Left ventricle myocardium inferior (tissue), 1 donor: Measurements from ENCODE around the gene DOCK3. TPM values are rescaled to one million over a fixed set of nuclear protein-coding genes. Genes with fewer than 3 reads are reported as not detected.

Experiments used
- DNase-seq: peaks from one replicate; pipeline ENCODE4 v3.0.0-alpha.2; 2020
- H3K27ac ChIP-seq: fragments of 200-600 bp; replicated peaks from 2 replicates; pipeline ENCODE4 v1.8.0; 2021
- H3K27me3 ChIP-seq: fragments of 200-600 bp; 2 replicates; pipeline ENCODE4 v1.8.0; 2021; ENCODE audit warnings: low read depth
- H3K36me3 ChIP-seq: fragments of 200-600 bp; 2 replicates; pipeline ENCODE4 v1.8.0; 2021
- H3K4me1 ChIP-seq: fragments of 200-600 bp; 2 replicates; pipeline ENCODE4 v1.8.0; 2021
- H3K4me3 ChIP-seq: fragments of 200-600 bp; 2 replicates; pipeline ENCODE4 v1.8.0; 2021; ENCODE audit warnings: mild to moderate bottlenecking, moderate library complexity
- H3K9me3 ChIP-seq: fragments of 200-600 bp; replicated peaks from 2 replicates; pipeline ENCODE4 v1.8.0; 2021
- intact Hi-C: fragments of 100-400 bp; cut with micrococcal nuclease; formaldehyde crosslinking; loops from one replicate; pipeline ENCODE4 v1.11.0; 2022
- total RNA-seq: library from RNA; stranded (reverse); fragmentation: NEBNext Ultra II Directional; extraction: Animal tissue kit (Norgen Biotek cat#: 25700); gene quantifications from one replicate; pipeline ENCODE4 v1.2.1, GENCODE V29; 2021
- TF ChIP-seq, protein P1 (sequence below): fragments of 200-600 bp; IDR thresholded peaks from 2 replicates; pipeline ENCODE4 v1.8.0; 2021; ENCODE audit warnings: antibody characterized with exemption, mild to moderate bottlenecking, borderline replicate concordance
- donor health status: DM: no; HTN: yes; CAD: no; lungs with severe emphysema.

DOCK3 gene
- total RNA-seq, 1 donor from 2014 or later = 3.9 TPM

GRCh38 chr3:51350751-51351150, 676.0 kb downstream of the DOCK3 start:
- no peaks in the 10 kb centered on the region for H3K36me3 ChIP-seq
- intact Hi-C loops = no loop called here
- no peaks in the 10 kb centered on the region for H3K4me1 ChIP-seq
- no peak overlapping the region for H3K27ac ChIP-seq
- no peak overlapping the region for H3K4me3 ChIP-seq
- no peaks in the 10 kb centered on the region for H3K27me3 ChIP-seq
- no peak for DNase-seq
- TF ChIP-seq, protein P1, sequence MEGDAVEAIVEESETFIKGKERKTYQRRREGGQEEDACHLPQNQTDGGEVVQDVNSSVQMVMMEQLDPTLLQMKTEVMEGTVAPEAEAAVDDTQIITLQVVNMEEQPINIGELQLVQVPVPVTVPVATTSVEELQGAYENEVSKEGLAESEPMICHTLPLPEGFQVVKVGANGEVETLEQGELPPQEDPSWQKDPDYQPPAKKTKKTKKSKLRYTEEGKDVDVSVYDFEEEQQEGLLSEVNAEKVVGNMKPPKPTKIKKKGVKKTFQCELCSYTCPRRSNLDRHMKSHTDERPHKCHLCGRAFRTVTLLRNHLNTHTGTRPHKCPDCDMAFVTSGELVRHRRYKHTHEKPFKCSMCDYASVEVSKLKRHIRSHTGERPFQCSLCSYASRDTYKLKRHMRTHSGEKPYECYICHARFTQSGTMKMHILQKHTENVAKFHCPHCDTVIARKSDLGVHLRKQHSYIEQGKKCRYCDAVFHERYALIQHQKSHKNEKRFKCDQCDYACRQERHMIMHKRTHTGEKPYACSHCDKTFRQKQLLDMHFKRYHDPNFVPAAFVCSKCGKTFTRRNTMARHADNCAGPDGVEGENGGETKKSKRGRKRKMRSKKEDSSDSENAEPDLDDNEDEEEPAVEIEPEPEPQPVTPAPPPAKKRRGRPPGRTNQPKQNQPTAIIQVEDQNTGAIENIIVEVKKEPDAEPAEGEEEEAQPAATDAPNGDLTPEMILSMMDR = no peak
- H3K9me3 ChIP-seq = no peaks in the 10 kb centered on the region

GRCh38 chr3:51353131-51353530, 678.4 kb downstream of the DOCK3 start:
- no peak for DNase-seq
- peaks cover 8% of the 10 kb centered on the region for H3K36me3 ChIP-seq

GRCh38 chr3:51353691-51354090, 679.0 kb downstream of the DOCK3 start:
- Histone ChIP-seq H3K9me3 (no peaks in the 10 kb centered on the region), H3K27me3 (no peaks in the 10 kb centered on the region), H3K4me3 (no peak overlapping the region), H3K4me1 (no peaks in the 10 kb centered on the region), H3K27ac (no peak overlapping the region), H3K36me3 (peaks cover 8% of the 10 kb centered on the region)
- DNase-seq = no peak
- intact Hi-C loops = no loop called here
- TF ChIP-seq, protein P1 = no peak

More at GRCh38 chr3:51353131-51353530, 678.4 kb downstream of the DOCK3 start:
- Histone ChIP-seq H3K27me3 (no peaks in the 10 kb centered on the region), H3K27ac (no peak overlapping the region), H3K4me3 (no peak overlapping the region), H3K9me3 (no peaks in the 10 kb centered on the region), H3K4me1 (no peaks in the 10 kb centered on the region)
- intact Hi-C loops = no loop called here
- TF ChIP-seq, protein P1 = no peak

- intact Hi-C loops = no loop called here
- H3K36me3 ChIP-seq = peaks cover 8% of the 10 kb centered on the region
These were observed 679.4 kb downstream of the DOCK3 start for GRCh38 chr3:51354172-51354571.

DNA sequence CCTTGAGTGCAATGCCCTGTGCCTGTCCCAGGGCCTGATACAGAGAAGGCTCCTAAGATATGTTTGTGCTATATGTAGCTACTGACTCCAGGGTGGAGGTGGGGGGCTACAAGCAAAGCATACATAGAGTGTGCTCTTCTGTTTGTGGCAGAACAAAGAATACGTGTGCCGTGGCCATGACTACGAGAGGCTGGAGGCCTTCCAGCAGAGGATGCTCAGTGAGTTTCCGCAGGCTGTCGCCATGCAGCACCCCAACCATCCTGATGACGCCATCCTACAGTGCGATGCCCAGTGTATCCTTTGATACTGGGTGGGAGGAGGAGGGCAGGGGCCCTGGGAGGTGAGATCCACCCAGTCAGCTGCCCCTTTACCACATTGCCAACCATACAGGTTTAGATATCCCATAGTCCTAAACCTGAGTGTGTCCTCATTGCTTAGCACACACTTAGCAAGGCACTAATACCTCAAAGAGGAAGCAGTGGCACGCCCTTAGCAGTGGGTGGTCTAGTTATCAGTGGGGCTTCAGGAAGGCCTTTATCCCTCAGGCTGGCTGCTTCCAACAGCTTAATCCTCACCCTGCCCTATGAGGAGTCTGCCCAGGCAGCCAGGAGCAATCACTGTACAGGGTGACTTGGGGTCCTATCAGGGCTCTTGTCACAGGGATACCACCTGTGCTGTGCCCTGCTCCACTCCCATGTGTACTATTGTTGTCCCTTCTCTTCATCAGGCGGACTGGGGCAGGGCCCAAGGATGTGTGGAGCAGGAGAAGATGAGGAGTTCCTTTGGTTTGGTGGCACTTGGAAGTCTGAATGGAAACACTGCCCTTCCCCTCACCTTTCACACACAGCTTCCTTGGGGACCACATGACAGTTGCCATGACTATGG, 680.2 kb downstream of the DOCK3 start:
- TF ChIP-seq, protein P1 = no peak
- DNase-seq = no peak
- Histone ChIP-seq H3K27ac (no peak overlapping the region), H3K36me3 (peaks cover 8% of the 10 kb centered on the region), H3K4me1 (no peaks in the 10 kb centered on the region), H3K4me3 (no peak overlapping the region), H3K9me3 (no peaks in the 10 kb centered on the region), H3K27me3 (no peaks in the 10 kb centered on the region)
- intact Hi-C loops = no loop called here

More at GRCh38 chr3:51354172-51354571, 679.4 kb downstream of the DOCK3 start:
- TF ChIP-seq, protein P1 = no peak
- no peaks in the 10 kb centered on the region for H3K4me1 ChIP-seq
- no peaks in the 10 kb centered on the region for H3K9me3 ChIP-seq
- no peaks in the 10 kb centered on the region for H3K27me3 ChIP-seq
- no peak overlapping the region for H3K27ac ChIP-seq
- DNase-seq = no peak
- no peak overlapping the region for H3K4me3 ChIP-seq
